Measurements from ENCODE around the gene MAP1A. TPM values are rescaled to one million over a fixed set of nuclear protein-coding genes. Genes with fewer than 3 reads are reported as not detected.

The MAP1A gene
- total and polyA plus RNA-seq, 4 experiments from 2014 or later, result 0.10 to 1.8 (median 0.34) TPM

DNA sequence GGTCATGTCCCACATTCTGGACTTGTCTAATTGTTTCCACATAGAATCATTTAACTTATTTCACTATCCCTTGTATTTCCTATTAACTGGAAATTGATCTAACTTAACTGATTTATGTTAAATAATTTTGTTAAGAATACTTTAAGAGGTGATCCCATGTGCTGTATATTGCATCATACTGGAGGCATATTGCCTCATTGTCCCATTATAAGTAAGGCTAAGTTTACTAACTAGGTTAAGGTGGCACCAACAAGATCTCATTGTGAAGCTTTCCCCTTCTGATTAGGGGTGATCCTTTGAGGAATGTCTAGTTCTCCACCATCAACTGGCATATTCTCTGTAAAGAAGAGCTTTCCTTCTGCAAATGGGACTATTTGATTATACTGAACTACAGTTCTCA is 24.4 kb downstream of the MAP1A start:
- no peaks in the 10 kb centered on the region for H3K9me3 Mint-ChIP-seq
- Histone ChIP-seq H3K27me3 (ENCODE audit: insufficient read depth, low read length) (no peaks in the 10 kb centered on the region), H3K4me1 (ENCODE audit: insufficient read depth, low read length) (no peaks in the 10 kb centered on the region), H3K9me3 (ENCODE audit: control insufficient read depth in 1 of 2, low read length in 2 of 2) (no peaks in the 10 kb centered on the region), H3K36me3 (ENCODE audit: insufficient read depth, low read length) (no peaks in the 10 kb centered on the region), H3K27ac (ENCODE audit: low read depth, low read length) (no peak overlapping the region), H3K4me3 (ENCODE audit: low read length in 2 of 2) (no peak overlapping the region)
- H3K4me1 Mint-ChIP-seq, result peaks cover 0 to 5% (median 0%) of the 10 kb centered on the region in 4 donors
- H3K27ac Mint-ChIP-seq, result peak overlapping the region in 1 of 7 donors; percentile 14
- intact Hi-C loops (cut with micrococcal nuclease), result no loop called here
- no peak for DNase-seq
- H3K36me3 Mint-ChIP-seq, result peaks cover 2 to 7% of the 10 kb centered on the region in 2 donors
- POLR2A ChIA-PET (ENCODE audit: partially characterized antibody), result no interaction called here
- H3K27me3 Mint-ChIP-seq, result no peaks in the 10 kb centered on the region
- H3K4me3 Mint-ChIP-seq, result no peak overlapping the region
- CTCF ChIA-PET (ENCODE audit: partially characterized antibody), result interaction anchor here (0.8 kb wide), 1 partner anchor 27 kb away, joined by 3 read pairs; no protein-coding TSS in a partner anchor

DNA sequence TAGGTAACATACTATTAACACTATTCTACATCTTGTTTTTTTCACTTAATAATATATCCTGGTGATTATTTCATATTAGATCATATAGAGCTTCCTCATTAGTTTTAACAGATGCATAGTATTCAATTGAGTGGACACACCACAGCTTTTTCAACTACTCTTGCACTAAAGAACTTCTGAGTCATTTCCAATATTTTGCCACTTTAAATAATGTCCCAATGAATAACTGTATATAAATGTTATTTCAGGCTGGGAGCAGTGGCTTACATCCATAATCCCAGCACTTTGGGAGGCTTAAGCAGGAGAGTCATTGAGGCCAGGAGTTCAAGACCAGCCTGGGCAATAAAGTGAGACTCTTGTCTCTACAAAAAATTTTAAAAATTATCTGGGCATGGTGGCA is 26.9 kb downstream of the MAP1A start:
- Mint-ChIP-seq H3K27ac (no peak overlapping the region), H3K9me3 (peaks cover 0 to 4% (median 0%) of the 10 kb centered on the region in 8 donors), H3K36me3 (peaks cover 4 to 7% of the 10 kb centered on the region in 2 donors), H3K4me3 (no peak overlapping the region), H3K4me1 (peaks cover 0 to 5% (median 0%) of the 10 kb centered on the region in 4 donors), H3K27me3 (no peaks in the 10 kb centered on the region)
- intact Hi-C loops (cut with micrococcal nuclease), result no loop called here
- CTCF ChIA-PET (ENCODE audit: partially characterized antibody), result no interaction called here
- Histone ChIP-seq H3K36me3 (ENCODE audit: insufficient read depth, low read length) (no peaks in the 10 kb centered on the region), H3K4me1 (ENCODE audit: insufficient read depth, low read length) (no peaks in the 10 kb centered on the region), H3K4me3 (ENCODE audit: low read length in 2 of 2) (no peak overlapping the region), H3K9me3 (ENCODE audit: control insufficient read depth in 1 of 2, low read length in 2 of 2) (no peaks in the 10 kb centered on the region), H3K27me3 (ENCODE audit: insufficient read depth, low read length) (no peaks in the 10 kb centered on the region), H3K27ac (ENCODE audit: low read depth, low read length) (no peak overlapping the region)
- no peak for DNase-seq
- POLR2A ChIA-PET (ENCODE audit: partially characterized antibody), result no interaction called here

DNA sequence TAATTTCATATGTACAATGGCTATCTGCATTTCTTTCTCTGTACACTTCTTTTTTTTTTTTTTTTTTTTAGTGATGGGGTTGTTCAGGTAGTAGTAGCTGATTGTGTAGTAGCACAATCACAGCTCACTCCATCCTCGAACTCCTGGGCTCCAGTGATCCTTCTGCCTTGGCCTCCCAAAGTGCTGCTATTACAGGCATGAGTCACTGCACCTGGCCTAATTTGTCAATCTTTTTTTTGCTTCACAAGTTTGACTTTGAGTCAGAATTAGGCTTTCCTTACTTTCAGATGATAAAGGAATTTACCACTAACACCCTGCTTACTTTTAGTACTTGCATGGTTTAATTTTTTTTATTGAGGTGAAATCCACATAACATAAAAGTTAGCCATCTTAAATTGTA is 28.0 kb downstream of the MAP1A start:
- Mint-ChIP-seq H3K9me3 (peaks cover 0 to 4% (median 0%) of the 10 kb centered on the region in 8 donors), H3K36me3 (peaks cover 5 to 8% of the 10 kb centered on the region in 2 donors), H3K27ac (no peak overlapping the region), H3K27me3 (no peaks in the 10 kb centered on the region), H3K4me1 (peaks cover 0 to 5% (median 0%) of the 10 kb centered on the region in 4 donors), H3K4me3 (no peak overlapping the region)
- H3K27ac ChIP-seq (ENCODE audit: low read depth, low read length), result no peak overlapping the region
- DNase-seq, result no peak
- no peaks in the 10 kb centered on the region for H3K9me3 ChIP-seq (ENCODE audit: control insufficient read depth in 1 of 2, low read length in 2 of 2)
- no peaks in the 10 kb centered on the region for H3K27me3 ChIP-seq (ENCODE audit: insufficient read depth, low read length)
- CTCF ChIA-PET (ENCODE audit: partially characterized antibody), result no interaction called here
- H3K4me3 ChIP-seq (ENCODE audit: low read length in 2 of 2), result no peak overlapping the region
- POLR2A ChIA-PET (ENCODE audit: partially characterized antibody), result no interaction called here
- no peaks in the 10 kb centered on the region for H3K36me3 ChIP-seq (ENCODE audit: insufficient read depth, low read length)
- no peaks in the 10 kb centered on the region for H3K4me1 ChIP-seq (ENCODE audit: insufficient read depth, low read length)
- intact Hi-C loops (cut with micrococcal nuclease), result no loop called here

DNA sequence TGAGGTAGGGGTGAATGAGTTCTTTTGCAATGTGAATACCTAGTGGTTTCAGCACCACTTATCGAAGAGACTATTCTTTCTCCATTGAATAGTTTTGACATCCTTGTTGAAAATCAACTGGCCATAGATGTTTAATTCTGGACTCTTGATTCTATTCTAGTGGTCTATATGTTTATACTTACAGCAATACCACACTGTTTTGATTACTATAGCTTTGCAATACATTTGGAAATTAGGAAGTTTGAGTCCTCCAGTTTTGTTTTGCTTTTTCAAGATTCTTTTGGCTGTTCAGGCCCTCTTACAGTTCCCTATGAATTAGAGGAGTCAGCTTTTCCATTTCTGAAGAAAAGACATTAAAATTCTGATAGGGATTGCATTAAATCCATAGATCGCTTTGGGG is 30.1 kb downstream of the MAP1A start:
- Mint-ChIP-seq H3K4me1 (no peaks in the 10 kb centered on the region), H3K36me3 (peaks cover 12 to 15% of the 10 kb centered on the region in 2 donors), H3K4me3 (no peak overlapping the region), H3K27me3 (no peaks in the 10 kb centered on the region), H3K9me3 (peaks cover 0 to 4% (median 0%) of the 10 kb centered on the region in 8 donors), H3K27ac (no peak overlapping the region)
- Histone ChIP-seq H3K4me1 (ENCODE audit: insufficient read depth, low read length) (no peaks in the 10 kb centered on the region), H3K27me3 (ENCODE audit: insufficient read depth, low read length) (no peaks in the 10 kb centered on the region), H3K9me3 (ENCODE audit: control insufficient read depth in 1 of 2, low read length in 2 of 2) (no peaks in the 10 kb centered on the region), H3K4me3 (ENCODE audit: low read length in 2 of 2) (no peak overlapping the region), H3K36me3 (ENCODE audit: insufficient read depth, low read length) (no peaks in the 10 kb centered on the region), H3K27ac (ENCODE audit: low read depth, low read length) (no peak overlapping the region)
- ChIA-PET POLR2A (ENCODE audit: partially characterized antibody) (no interaction called here), CTCF (ENCODE audit: partially characterized antibody) (no interaction called here)
- DNase-seq, result no peak
- intact Hi-C loops (cut with micrococcal nuclease), result no loop called here

DNA sequence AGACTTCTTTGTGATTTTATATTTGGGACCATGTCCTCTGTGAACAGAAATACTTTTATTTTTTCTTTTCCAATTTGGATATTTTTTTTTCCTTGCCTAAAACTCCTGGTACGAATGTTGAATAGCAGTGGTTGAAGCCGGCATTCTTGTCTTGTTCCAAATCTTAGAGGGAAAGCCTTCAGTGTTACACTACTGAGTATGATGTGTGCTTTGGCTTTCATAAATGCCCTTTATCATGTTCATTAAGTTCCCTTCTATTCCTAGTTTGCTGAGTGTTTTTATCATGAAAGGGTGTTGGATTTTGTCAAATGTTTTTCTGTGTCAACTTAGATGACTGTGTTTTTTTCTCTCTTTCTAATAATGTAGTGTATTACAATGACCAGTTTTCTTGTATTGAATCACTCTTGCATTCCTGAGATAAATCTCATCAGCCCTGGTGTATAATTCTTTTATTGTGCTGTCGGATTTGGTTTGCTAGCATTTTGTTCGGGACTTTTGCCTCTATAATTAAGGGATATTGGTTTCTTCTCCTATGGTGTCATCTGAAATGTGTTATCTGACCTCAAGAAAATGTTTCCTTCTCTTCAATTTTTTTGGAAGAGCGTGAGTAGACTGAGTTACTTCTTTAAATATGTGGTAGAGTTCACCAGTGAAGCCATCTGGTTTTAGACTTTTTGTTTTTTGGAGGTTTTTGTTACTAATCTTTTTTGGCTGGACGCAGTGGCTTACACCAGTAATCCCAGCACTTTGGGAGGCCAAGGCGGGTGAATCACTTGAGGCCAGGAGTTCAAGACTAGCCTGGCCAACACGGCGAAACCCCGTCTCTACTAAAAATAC is 33.3 kb downstream of the MAP1A start:
- Histone ChIP-seq H3K27me3 (ENCODE audit: insufficient read depth, low read length) (no peaks in the 10 kb centered on the region), H3K4me3 (ENCODE audit: low read length in 2 of 2) (no peak overlapping the region), H3K9me3 (ENCODE audit: control insufficient read depth in 1 of 2, low read length in 2 of 2) (no peaks in the 10 kb centered on the region), H3K27ac (ENCODE audit: low read depth, low read length) (no peak overlapping the region), H3K4me1 (ENCODE audit: insufficient read depth, low read length) (no peaks in the 10 kb centered on the region), H3K36me3 (ENCODE audit: insufficient read depth, low read length) (no peaks in the 10 kb centered on the region)
- intact Hi-C loops (cut with micrococcal nuclease), result no loop called here
- ChIA-PET CTCF (ENCODE audit: partially characterized antibody) (no interaction called here), POLR2A (ENCODE audit: partially characterized antibody) (no interaction called here)
- H3K9me3 Mint-ChIP-seq, result peaks cover 0 to 4% (median 0%) of the 10 kb centered on the region in 8 donors
- no peak overlapping the region for H3K4me3 Mint-ChIP-seq
- no peaks in the 10 kb centered on the region for H3K27me3 Mint-ChIP-seq
- peak overlapping the region in 1 of 7 donors; percentile 57 for H3K27ac Mint-ChIP-seq
- H3K36me3 Mint-ChIP-seq, result peaks cover 13 to 15% of the 10 kb centered on the region in 2 donors
- DNase-seq, result no peak
- H3K4me1 Mint-ChIP-seq, result no peaks in the 10 kb centered on the region

DNA sequence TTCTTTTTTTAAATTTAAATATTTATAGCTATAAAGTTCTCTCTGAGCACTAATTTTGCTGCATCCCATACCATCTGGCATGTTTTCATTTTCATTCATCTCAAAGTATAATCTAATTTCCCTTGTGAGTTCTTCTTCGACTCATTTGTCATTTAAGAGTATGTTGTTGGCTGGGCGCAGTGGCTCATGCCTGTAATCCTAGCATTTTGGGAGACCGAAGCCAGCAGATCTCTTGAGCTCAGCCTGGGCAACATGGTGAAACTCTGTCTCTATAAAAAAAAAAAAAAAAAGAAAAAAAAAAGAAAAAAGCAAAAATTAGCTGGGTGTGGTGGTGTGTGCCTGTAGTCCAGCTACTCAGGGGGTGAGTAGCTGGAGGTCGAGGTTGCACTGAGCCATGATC is 34.8 kb downstream of the MAP1A start:
- H3K4me1 Mint-ChIP-seq, result no peaks in the 10 kb centered on the region
- no peak overlapping the region for H3K4me3 Mint-ChIP-seq
- H3K27ac Mint-ChIP-seq, result no peak overlapping the region
- ChIA-PET POLR2A (ENCODE audit: partially characterized antibody) (no interaction called here), CTCF (ENCODE audit: partially characterized antibody) (no interaction called here)
- Histone ChIP-seq H3K36me3 (ENCODE audit: insufficient read depth, low read length) (no peaks in the 10 kb centered on the region), H3K4me1 (ENCODE audit: insufficient read depth, low read length) (no peaks in the 10 kb centered on the region), H3K9me3 (ENCODE audit: control insufficient read depth in 1 of 2, low read length in 2 of 2) (no peaks in the 10 kb centered on the region), H3K27me3 (ENCODE audit: insufficient read depth, low read length) (no peaks in the 10 kb centered on the region), H3K4me3 (ENCODE audit: low read length in 2 of 2) (no peak overlapping the region), H3K27ac (ENCODE audit: low read depth, low read length) (no peak overlapping the region)
- H3K9me3 Mint-ChIP-seq, result peaks cover 0 to 4% (median 0%) of the 10 kb centered on the region in 8 donors
- intact Hi-C loops (cut with micrococcal nuclease), result no loop called here
- H3K27me3 Mint-ChIP-seq, result no peaks in the 10 kb centered on the region
- DNase-seq, result no peak
- H3K36me3 Mint-ChIP-seq, result peaks cover 14 to 19% of the 10 kb centered on the region in 2 donors

DNA sequence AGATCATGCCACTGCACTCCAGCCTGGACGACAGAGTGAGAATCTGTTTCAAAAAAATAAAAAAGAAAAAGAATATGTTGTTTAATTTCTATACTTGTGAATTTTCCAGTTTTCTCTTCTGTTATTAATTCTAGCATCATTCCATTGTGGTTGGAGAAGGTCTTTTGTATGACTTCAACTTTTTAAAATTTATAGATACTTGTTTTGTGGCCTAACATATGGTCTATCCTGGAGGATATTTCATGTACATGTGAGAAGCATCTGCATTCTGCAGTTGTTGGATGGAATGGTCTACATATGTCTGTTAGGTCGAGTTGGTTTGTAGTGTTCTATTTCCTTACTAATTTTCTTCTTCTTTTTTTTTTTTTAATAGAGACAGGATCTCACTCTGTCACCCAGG is 35.6 kb downstream of the MAP1A start:
- Mint-ChIP-seq H3K4me3 (no peak overlapping the region), H3K9me3 (no peaks in the 10 kb centered on the region), H3K27me3 (no peaks in the 10 kb centered on the region), H3K4me1 (no peaks in the 10 kb centered on the region), H3K27ac (no peak overlapping the region), H3K36me3 (peaks cover 18 to 20% of the 10 kb centered on the region in 2 donors)
- POLR2A ChIA-PET (ENCODE audit: partially characterized antibody), result no interaction called here
- Histone ChIP-seq H3K27me3 (ENCODE audit: insufficient read depth, low read length) (no peaks in the 10 kb centered on the region), H3K9me3 (ENCODE audit: control insufficient read depth in 1 of 2, low read length in 2 of 2) (no peaks in the 10 kb centered on the region), H3K4me1 (ENCODE audit: insufficient read depth, low read length) (no peaks in the 10 kb centered on the region), H3K36me3 (ENCODE audit: insufficient read depth, low read length) (no peaks in the 10 kb centered on the region), H3K4me3 (ENCODE audit: low read length in 2 of 2) (no peak overlapping the region), H3K27ac (ENCODE audit: low read depth, low read length) (no peak overlapping the region)
- DNase-seq, result no peak
- intact Hi-C loops (cut with micrococcal nuclease), result no loop called here
- CTCF ChIA-PET (ENCODE audit: partially characterized antibody), result no interaction called here
